NB4 (cell line): ENCODE measurements around the gene GIMAP1.

Source experiments
- DNase-seq: peaks from one replicate; pipeline ENCODE4 v3.0.0; 2010; ENCODE audit warnings: low read depth
- H3K4me3 ChIP-seq: one replicate; pipeline ENCODE4 v1.5.1; 2011; ENCODE audit warnings: mild to moderate bottlenecking, low read depth, low read length, moderate library complexity
- CTCF ChIP-seq: IDR thresholded peaks from one replicate; pipeline ENCODE4 v1.5.1; 2012; ENCODE audit warnings: low read depth, low read length
- MYC ChIP-seq: IDR thresholded peaks from 2 replicates; pipeline ENCODE4 v1.6.1; 2011; ENCODE audit warnings: low read depth, low read length
- POLR2A ChIP-seq: IDR thresholded peaks from 2 replicates; pipeline ENCODE4 v1.6.1; 2011; ENCODE audit warnings: mild to moderate bottlenecking; ENCODE audit not compliant: insufficient read length; ENCODE audit errors: extremely low read depth
- TF ChIP-seq, protein P1 (sequence below): IDR thresholded peaks from 2 replicates; pipeline ENCODE4 v1.6.1; 2011; ENCODE audit warnings: low read depth, low read length

The GIMAP1 gene

GRCh38 chr7:150732786-150733481 is 16.5 kb downstream of the GIMAP1 start:
- H3K4me3 ChIP-seq: no peak overlapping the region
- DNase-seq: no peak
- TF ChIP-seq, protein P1, sequence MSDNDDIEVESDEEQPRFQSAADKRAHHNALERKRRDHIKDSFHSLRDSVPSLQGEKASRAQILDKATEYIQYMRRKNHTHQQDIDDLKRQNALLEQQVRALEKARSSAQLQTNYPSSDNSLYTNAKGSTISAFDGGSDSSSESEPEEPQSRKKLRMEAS: no peak
- TF ChIP-seq MYC (no peak), CTCF (no peak), POLR2A (no peak)

DNA sequence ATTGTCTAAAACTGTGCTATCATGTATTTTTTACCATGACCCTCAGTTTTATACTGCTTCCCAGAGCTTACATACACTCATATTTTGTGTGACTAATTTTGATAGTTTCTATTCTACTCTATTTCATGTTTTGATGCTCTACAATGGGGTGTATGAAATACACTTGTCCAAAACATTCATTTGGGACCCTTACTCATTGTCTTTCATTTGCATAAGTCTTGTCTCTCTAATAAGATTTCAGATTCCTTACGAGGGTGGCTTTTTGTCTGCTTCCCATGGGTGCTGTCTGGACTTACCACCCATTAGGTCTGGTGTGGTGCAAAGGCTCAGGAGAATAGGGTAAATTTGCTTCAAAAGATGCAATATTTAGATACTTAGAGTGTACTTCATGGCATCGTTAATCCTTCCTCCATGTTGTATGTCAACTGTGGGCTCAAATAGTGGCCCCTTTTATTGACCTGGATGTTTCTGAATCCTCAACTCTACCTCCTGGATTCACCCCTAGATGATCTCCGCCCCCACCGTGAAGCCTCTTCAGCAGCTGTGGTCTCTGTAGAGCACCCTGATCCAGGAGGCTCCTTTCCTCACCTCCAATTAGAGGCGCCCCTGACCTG is 17.2 kb downstream of the GIMAP1 start:
- H3K4me3 ChIP-seq: no peak overlapping the region
- TF ChIP-seq, protein P1: no peak
- TF ChIP-seq MYC: no peak
- DNase-seq: no peak

DNA sequence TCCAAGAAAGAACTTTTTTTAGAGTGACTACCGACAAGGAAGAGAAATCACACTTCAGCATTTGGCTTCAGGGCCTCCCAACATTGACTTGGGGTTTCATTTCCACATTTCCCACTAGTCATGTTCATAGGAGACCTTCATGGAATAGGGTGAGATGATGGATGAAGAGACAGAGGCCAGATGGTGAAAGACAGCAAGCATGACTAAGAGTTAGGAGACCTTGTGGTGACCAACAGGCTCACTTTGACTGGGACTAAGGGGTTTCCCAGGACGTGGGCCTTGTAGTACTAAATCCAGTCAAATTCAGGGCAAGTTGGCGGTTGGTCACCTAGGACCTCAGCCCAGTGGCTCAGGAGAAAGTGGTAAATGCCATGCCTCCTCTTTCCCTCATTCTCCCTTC is 17.8 kb downstream of the GIMAP1 start:
- no peak for DNase-seq
- TF ChIP-seq, protein P1: no peak
- TF ChIP-seq CTCF: no peak
- no peak for TF ChIP-seq MYC
- TF ChIP-seq POLR2A: no peak

DNA sequence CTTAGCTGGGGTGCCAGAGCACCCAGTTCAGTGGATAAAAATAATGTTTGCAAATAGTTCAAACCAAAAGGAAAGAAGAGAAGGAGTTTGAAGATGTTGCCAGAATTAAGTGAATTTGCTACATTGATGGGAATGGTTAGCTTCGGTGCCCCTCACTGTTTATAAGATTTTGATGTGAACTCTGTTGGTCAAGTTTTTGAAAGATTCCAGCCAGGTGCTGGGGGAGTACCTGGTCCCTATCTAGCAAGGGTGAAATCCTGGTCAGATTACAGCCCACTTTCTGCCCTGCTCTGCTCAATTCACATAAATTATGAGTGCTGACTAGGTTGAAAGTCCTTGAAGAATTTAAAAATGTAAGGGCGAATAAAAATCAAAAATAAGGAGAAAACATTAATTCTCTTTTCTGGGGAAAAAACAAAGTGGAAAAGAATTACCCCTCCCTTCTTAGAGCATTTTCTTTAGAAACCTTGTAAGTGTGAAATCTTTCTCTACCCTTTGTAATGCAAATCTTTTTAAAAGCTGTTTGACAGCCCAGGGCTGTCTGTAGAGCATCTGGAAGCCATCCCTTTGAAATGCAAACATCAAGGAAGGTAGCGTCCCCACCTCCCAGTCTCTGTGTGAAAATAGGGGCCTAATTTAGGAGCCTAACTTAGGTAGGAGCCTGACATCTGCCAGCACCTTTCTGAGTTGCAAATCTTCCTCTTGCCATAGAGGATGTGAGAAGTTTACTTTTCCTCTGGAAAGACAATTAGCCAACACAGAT is 19.4 kb downstream of the GIMAP1 start:
- no peak for DNase-seq
- no peak overlapping the region for H3K4me3 ChIP-seq
- TF ChIP-seq, protein P1: no peak
- TF ChIP-seq MYC (no peak), CTCF (no peak), POLR2A (no peak)

More for the DNA sequence above, 17.8 kb downstream of the GIMAP1 start:
- no peak overlapping the region for H3K4me3 ChIP-seq

DNA sequence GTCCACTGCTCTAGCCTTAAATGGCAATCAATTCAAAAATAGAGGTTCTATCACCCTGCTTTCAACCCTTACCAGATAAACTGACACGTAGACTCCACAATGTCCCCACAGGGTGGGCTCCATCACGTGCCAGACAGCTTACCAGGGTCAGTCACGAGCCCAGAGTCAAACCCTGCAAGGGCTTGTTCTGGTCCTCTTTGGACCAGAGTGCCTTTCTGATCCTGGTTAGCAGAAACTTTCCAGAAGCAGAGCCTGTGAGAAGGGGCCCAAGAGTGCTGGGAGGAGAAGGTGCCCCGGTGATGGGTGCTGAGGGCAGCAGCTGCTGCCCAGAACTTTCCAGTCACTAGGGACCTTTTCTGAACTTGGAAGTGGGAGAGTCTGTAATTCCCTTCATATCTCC is 20.5 kb downstream of the GIMAP1 start:
- TF ChIP-seq POLR2A: no peak
- TF ChIP-seq, protein P1: no peak
- no peak for TF ChIP-seq MYC
- no peak for TF ChIP-seq CTCF
- no peak overlapping the region for H3K4me3 ChIP-seq
- DNase-seq: no peak
